Measurements from ENCODE around the gene NRXN3.

- TF ChIP-seq REST (IDR thresholded peaks at IDR 0.05) (no peak), CTCF (IDR thresholded peaks at IDR 0.05; ENCODE audit: low read depth, low read length, missing input control) (no peak), SP1 (IDR thresholded peaks at IDR 0.05) (no peak), GABPA (IDR thresholded peaks at IDR 0.05 in 1 of 2, conservative IDR thresholded peaks at IDR 0.05 in 1 of 2) (no peak), JUND (IDR thresholded peaks at IDR 0.05) (no peak), RXRA (IDR thresholded peaks at IDR 0.05) (no peak), RAD21 (IDR thresholded peaks at IDR 0.05) (no peak), FOXA1 (IDR thresholded peaks at IDR 0.05) (no peak), MAX (IDR thresholded peaks at IDR 0.05) (no peak), EGR1 (IDR thresholded peaks at IDR 0.05; ENCODE audit: low read depth in 2 of 2) (no peak)
Measured at GRCh38 chr14:78178971-78179370, 8.8 kb downstream of the NRXN3 start.
